Peyer's patch (tissue), 4 donors: Measurements from ENCODE around the gene DPPA4.

ENCODE experiments used
- CTCF ChIP-seq, 6 experiments: fragments of 450-650 bp in 4 of 6; fragments of 200-600 bp in 2 of 6; sonication (generic) in 1 of 6; IDR thresholded peaks; one replicate each; pipeline ENCODE4 v1.5.1; 2017 to 2019; ENCODE audit warnings: antibody characterized with exemption in 6 of 6, mild to moderate bottlenecking in 3 of 6, moderate library complexity in 1 of 6
- POLR2A ChIP-seq, 2 donors: fragments of 450-650 bp; IDR thresholded peaks; one replicate each; pipeline ENCODE4 v1.5.1; 2017; ENCODE audit warnings: antibody characterized with exemption in 2 of 2, mild to moderate bottlenecking in 2 of 2, moderate library complexity in 2 of 2

GRCh38 chr3:109351231-109351630 lies 13.9 kb upstream of the DPPA4 start:
- TF ChIP-seq CTCF (IDR thresholded peaks at IDR 0.05) (no peak), POLR2A (IDR thresholded peaks at IDR 0.05) (no peak)
